Measurements from ENCODE around the gene PRAMEF4.
"Not testable (repeated sequence)": the region's sequence is repeated elsewhere in the genome, so short reads cannot be mapped to it uniquely, and the experiment has no call there.

The PRAMEF4 gene

DNA sequence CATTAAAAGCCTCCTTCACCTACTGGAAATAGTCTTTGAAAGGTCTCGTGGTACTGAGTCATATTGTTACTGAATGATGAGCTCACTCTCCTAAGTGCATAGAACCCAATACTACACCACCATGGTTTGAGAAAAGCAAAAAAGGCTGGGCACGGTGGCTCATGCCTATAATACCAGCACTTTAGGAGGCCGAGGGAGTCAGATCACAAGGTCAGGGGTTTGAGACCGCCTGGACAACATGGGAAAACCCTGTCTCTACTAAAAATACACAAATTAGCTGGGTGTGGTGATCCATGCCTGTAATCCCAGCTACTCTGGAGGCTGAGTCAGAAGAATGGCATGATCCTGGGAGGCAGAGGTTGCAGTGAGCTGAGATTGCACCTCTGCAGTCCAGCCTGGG, 34.2 kb downstream of the PRAMEF4 start:
- Histone ChIP-seq H3K9me3 (ENCODE audit: severe bottlenecking) (no peaks in the 10 kb centered on the region), H3K4me3 (ENCODE audit: low read depth, low read length) (no peak overlapping the region), H3K27me3 (ENCODE audit: insufficient read depth, low read depth, severe bottlenecking) (peaks cover 37% of the 10 kb centered on the region), H3K36me3 (no peaks in the 10 kb centered on the region), H3K27ac (no peak overlapping the region)
- no peak for DNase-seq
- TF ChIP-seq, protein P1, sequence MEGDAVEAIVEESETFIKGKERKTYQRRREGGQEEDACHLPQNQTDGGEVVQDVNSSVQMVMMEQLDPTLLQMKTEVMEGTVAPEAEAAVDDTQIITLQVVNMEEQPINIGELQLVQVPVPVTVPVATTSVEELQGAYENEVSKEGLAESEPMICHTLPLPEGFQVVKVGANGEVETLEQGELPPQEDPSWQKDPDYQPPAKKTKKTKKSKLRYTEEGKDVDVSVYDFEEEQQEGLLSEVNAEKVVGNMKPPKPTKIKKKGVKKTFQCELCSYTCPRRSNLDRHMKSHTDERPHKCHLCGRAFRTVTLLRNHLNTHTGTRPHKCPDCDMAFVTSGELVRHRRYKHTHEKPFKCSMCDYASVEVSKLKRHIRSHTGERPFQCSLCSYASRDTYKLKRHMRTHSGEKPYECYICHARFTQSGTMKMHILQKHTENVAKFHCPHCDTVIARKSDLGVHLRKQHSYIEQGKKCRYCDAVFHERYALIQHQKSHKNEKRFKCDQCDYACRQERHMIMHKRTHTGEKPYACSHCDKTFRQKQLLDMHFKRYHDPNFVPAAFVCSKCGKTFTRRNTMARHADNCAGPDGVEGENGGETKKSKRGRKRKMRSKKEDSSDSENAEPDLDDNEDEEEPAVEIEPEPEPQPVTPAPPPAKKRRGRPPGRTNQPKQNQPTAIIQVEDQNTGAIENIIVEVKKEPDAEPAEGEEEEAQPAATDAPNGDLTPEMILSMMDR (IDR thresholded peaks at IDR 0.05; ENCODE audit: low read depth, low read length) = no peak

- H3K36me3 ChIP-seq, DNase-seq: not testable (repeated sequence)
These were observed 37.4 kb downstream of the PRAMEF4 start, which contains the start of gene HNRNPCL1 for GRCh38 chr1:12848620-12849019. TSS of gene HNRNPCL1 (minus strand) at chr1:12848720. CDS start at chr1:12848289, 431 bp downstream.

GRCh38 chr1:12833251-12833650, 52.8 kb downstream of the PRAMEF4 start:
- peaks cover 12% of the 10 kb centered on the region for H3K27me3 ChIP-seq (ENCODE audit: insufficient read depth, low read depth, severe bottlenecking)
- DNase-seq; H3K36me3 ChIP-seq; H3K27ac ChIP-seq; H3K9me3 ChIP-seq (ENCODE audit: severe bottlenecking); H3K4me3 ChIP-seq (ENCODE audit: low read depth, low read length): not testable (repeated sequence)

More at GRCh38 chr1:12848620-12849019, 37.4 kb downstream of the PRAMEF4 start, which contains the start of gene HNRNPCL1:
- not testable (repeated sequence) for H3K9me3 ChIP-seq (ENCODE audit: severe bottlenecking); H3K27ac ChIP-seq; H3K4me3 ChIP-seq (ENCODE audit: low read depth, low read length)
- H3K27me3 ChIP-seq (ENCODE audit: insufficient read depth, low read depth, severe bottlenecking) = peaks cover 30% of the 10 kb centered on the region

DNA sequence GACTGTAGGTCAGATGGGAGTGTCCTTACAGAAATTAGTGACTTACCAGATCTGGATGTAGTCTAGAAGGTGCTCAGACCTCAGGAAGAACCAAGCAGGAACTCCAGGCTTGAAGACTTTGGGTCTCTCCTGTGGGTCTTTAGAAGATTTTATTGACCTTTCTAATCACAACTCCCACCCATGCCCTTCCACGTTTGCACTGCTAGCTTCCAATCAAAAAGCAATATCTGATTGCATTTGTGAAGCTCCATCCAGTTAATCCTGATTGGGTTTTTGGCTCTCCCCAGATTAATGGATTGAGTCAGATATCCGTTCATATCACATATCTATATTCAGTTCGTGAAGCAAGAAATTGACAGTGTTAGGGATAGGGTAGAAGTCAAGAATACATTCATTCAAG, 54.7 kb downstream of the PRAMEF4 start, which contains the start of gene PRAMEF11:
Gene PRAMEF11 (minus strand): TSS at position 101 of the 400 bp plus-strand sequence. CDS start 2,621 bp downstream, outside the sequence.
- H3K27ac ChIP-seq; DNase-seq; H3K9me3 ChIP-seq (ENCODE audit: severe bottlenecking); H3K36me3 ChIP-seq; H3K4me3 ChIP-seq (ENCODE audit: low read depth, low read length); H3K27me3 ChIP-seq (ENCODE audit: insufficient read depth, low read depth, severe bottlenecking): not testable (repeated sequence)
